SHP77 (cell line): Measurements from ENCODE around the gene SMAD6.
A peak's percentile ranks its signal among the peaks of the same experiment; 100 is the strongest.

ENCODE experiments used
- DNase-seq, 2 experiments: peaks; one replicate each; lab custom pipeline; 2025; lab: John Stamatoyannopoulos, UW

SMAD6 gene

DNA sequence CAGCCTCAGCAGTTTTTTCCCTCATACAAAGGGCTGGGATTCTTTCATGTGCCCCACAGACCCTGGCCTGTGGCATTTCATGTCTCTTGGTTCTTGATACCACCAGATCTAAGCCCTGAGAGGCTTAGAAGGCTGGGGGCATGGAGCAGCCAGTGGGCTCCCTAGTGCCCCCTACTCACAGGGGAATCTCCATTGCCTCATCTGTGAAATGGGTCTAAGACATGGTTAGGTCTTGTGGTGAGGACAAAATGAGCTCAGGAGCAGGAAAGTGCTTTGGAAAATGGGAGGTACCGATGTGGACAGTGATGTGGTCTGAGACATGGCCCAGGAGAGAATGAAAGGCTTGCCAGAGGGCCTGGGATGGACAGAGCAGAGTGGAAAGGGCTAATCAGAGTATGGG lies 94.3 kb downstream of the SMAD6 start:
- no peak for DNase-seq

DNA sequence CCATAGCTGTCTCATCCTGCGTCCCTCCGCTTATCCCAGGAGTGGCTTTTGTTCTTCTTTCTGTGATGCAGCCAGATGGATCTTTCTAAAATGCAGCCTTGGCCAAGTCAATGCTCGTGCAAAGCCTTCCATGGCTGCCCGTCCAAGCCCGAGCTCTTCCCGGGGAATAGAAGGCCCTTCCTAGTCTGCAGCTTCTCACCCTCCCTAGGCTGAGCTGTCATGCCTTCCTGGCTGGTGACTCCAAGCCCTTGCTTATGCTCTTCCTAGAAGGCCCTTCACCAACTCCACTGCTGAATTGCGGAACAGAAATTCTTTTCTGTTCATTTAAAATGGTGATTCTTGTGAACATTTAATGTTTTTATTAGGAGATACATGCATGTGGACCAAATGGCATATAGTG lies 95.9 kb downstream of the SMAD6 start:
- DNase-seq, result no peak

DNA sequence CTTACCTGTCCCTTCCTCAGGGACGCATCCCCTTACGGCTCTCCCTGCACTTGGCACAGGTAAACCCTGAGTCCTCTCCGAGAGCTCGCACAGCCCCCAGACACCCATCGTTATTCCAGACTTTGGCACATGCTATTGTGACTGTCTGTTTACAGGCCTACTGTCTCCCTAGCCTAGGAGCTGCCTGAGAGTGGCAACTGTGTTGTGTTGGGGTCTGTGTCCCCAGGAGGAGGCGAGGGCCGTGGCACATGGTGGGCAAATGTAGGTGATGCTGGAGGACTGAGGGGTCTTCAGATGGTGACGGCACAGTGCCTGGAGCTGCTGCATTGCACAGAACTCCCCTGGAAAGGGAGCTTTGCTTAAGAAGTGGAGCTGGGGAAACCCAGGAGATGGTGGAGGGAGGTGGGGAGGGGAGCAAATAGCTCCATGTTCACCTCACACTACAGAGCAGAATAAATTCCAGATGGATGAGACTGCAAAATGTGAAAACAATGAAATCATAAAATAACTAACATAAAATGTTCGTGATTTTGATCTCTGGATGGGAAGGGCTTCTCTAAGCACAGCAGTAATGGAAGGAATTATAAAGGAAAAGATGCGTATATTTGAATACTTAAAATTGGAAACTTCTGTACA lies 96.5 kb downstream of the SMAD6 start:
- DNase-seq, result no peak

DNA sequence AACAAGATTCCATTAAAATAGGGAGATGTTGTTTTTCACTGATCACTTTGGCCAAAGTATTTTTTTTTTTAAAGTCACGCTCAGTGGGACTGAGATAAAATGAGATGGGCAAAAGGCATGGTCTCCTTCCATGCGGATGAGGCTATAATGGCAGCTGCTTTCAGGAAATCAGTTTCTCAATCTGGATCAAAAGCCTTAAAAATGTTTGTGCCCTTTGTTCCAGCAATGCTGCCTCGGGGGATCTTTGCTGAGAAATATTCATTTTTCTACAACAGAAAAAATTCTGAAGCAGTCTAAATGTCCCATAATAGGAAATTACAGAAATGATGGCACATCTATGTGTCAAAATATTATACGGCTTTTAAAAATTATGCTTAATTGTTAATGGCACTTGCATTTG lies 97.2 kb downstream of the SMAD6 start:
- no peak for DNase-seq

DNA sequence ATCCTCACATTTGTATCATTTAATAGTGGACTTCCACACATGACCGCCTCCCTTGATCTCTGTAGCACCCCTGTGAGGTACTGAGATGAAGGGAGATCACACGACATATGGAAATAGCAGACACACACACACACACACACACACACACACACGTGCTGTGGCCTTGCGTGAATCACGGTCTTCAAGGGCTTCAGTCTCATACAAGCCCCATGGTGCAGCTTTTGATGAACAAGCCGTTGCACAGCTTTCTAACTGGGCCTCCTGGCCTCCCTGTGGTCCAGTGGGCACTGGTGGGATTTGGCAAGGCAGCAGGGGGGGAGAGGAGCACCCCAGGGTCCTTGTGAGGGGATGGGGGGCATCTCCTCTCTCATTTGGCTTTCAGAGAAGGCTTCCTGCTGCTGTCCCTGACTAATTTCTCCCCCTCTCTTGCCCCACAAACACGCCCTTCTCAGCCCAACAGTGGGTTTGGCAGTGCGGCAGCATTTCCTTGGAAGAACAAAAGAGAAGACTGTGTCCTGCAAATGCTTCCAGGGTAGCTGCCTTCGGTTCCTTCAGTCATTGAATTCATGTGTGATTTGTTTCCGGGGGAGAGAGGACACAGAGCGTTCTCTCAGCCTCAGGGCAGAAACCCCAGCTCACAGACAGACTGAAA lies 98.7 kb downstream of the SMAD6 start:
- no peak for DNase-seq

DNA sequence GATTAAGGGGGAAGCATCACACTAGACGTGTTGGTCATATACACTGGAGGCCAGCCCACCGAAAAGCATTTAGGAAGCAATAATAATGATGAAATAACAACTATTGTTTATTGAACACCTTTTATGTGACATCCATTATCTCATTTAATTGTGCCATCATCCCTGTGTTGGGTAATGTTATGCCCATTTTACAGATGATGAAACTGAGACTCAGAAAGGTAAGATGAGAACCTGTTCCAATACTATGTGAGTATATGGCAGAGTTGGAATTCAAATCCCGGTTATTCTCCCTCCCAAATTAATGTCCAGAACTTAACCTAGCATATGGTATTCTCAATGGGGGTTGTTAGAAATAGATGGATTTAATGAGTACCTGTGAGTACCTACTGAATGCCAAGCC lies 99.2 kb downstream of the SMAD6 start:
- DNase-seq, result no peak

DNA sequence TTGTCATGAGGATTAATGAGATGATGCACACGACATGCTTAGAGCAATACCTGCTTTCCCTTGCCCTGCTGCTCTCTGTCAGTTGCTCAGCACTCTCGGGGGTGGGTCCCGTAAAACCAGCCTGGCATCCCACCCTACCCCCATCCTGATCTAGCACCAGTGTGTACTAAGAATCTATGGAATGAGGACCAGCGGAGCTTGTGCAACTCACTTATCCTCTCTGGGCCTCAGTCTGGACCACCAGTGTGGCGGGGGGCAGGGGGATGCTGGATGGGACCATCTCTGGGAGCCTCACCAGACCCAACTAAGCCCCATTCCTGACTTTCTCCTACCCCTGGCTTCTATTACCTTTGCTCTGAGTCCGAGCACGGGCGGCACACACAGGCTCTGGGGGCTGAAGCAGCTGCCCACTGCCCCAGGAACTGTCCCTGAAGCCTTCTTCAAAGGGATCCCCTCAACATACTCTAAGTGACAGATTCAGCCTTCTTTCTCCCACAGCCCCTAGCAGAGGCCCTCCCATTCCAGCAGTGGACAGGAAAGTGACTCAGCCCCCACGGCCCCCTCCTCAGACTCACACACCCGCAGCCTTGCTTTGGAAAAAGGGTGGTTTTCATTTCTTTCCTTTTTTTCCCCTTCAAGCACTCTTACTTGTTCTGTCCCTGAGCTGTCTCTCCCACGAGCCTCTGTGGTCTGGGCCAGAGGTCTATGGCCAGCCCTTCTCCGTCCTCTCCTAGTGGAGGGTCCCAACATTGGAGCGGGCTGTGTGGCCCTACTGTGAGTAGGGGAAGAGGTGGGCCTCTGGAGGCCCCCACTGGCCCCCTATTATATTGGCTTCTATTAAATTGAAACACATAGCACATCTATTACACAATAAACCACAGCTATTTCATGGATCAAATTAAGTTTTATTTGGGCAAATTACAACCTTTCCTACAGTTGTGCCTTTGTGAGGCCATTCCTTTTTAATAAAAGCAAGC lies 100.3 kb downstream of the SMAD6 start:
- no peak for DNase-seq

DNA sequence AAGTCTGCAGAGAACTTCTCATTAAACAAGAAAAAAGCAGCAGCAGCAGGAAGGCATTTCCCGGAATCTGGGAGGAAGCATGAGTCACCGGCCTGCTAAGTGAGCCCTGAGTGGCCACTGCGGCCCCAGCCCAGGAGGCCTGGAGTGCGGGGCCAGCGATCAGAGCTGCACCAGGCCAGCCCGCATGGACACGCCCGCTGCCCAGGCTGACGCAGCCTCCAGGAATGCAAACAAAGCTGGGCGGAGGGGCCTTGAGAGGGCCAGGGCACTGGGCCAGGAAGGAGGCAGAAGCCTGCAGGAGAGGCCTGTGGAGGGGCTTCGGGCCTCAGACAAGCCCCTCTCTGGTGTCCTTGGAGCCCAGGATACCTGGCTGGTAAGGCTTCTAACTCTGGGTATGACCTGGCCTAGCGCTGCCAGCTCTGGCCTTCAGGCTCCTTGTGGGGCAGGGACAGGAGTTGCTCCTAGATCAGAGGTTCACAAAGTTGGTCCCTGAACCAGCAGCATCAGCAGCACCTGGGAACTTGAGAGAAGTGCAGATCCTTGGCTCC lies 101.2 kb downstream of the SMAD6 start:
- DNase-seq, result peak; percentile 31 to 54

DNA sequence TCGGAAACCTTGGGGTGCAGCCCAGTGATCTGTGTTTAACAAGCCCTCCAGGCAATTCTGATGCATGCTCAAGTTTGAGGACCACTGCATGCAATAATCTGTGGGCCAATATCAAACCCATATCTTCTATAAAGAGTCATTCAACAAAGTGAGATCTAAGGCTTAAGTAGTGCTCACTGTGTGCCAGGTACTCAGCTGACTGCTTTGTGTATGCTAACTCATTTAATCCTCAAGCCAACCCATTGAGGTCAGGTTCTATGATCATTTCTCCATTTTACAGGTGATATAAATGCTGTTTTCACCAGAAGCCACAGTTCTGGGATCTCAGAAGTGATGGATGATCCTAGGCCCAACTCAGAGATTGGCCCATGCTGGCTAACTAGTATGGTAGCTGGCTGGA lies 101.7 kb downstream of the SMAD6 start:
- DNase-seq, result no peak

DNA sequence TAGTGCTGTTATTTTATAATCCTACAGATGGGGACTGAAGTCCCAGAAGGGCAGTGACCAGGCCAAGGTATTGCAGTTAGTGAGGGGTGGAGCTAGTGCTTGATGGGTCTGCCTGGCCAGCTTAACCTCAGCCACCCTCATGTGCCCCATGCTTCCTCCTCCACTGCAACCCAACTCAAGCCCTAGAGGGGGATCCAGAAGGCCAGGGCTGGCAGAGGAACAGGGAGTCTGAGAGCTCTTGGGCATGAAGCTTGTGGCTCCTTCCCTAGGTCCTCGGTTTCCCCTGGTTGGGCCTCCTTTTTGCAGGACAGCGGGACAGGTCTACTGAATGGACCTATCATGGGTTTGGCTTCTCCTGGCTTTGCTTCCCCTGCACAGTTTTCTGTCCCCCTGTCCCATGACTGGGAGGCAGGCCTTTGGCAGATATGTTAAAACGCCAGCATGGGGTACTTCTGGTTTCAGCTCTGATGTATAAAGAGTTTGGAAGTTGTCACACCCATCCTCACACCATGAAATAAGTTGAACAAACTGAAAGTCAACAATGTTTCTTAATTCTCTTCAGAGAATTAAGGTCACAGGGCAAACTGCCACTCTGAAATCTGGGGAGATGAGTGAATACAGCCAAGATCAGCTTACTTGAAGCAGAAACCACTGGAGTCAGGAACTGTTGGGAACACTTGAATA lies 103.3 kb downstream of the SMAD6 start:
- no peak for DNase-seq

DNA sequence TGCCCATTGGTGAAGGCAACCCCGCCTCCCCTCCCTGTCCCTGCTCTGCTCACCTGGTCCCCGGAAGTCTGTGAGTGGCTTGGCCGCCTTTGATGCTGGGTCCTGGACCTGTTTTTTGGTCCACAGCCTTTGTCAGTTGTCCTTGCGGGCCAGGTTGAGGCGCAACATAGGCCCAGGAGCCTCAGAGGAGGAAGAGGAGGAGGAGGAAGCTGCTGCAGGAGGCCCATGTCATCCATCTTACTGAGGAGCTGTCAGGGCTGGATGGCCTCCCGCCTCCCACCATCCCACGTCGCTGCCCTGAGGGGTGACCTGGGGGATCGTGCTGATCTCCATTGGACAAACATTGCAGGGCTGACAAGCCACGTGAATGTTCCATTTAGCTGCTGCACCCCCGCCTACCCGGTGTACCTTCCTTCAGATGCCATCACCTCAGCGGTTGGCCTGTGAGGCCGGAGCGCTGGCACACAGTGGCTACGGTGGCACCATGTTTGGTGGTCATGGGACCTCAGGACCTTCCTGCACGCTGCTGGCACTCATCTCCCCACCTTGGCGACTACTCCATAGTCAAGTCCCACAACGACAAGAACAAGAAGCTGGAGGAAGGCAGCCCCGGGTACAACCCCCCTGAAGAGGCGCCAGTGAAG lies 106.3 kb downstream of the SMAD6 start:
- no peak for DNase-seq

DNA sequence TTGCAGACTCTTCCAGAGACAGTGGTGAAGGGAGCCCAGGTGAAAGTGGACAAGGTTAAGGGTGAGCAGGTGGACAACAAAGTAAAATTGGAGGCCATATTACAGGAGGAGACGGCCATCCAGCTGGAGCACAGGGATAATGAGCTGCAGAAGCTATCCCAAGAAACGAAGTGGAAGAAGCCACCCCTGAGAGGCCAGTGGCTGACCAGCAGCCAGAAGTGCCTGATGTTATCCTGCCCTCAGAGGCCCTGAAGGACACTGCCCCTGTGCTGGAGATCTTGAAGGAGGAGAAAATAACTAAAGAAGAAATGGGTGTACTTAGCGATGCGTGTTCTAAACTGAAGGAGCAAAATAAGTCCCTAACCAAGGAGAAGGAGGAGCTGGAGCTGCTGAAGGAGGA lies 107.6 kb downstream of the SMAD6 start:
- DNase-seq, result no peak

DNA sequence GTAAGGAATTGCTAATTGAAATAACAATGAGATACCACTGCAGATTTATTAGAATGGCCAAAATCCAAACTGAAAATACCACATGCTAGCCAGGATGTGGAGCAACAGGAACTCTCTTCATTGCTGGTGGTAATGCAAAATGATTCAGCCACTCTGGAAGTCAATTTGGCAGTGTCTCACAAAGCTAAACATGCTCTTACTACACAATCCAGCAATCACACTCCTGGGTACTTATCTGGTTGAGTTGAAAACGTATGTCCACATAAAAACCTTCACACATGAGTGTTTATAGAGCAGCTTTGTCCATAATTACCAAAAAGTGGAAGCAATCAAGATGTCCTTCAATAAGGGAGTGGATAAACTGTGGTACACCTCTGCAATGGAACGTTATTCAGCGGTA lies 113.3 kb downstream of the SMAD6 start:
- no peak for DNase-seq

DNA sequence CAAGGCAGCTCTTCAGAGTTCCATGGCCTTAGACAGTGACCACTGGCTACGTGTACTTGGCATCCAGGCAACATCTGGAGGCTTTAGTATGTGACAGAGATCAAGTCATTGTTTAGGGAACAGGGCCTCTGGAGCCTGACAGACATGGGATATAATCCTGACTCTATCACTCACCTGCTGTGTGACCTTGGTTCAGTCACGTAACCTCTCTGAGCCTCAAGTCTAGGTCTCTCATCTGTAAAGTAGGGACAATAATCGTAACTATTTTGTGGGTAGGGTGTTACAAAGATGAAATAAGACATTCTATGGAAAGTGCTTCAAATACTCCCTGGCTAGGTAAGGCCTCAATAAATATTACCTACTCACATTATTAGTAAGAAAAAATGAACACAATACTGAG lies 114.2 kb downstream of the SMAD6 start:
- DNase-seq, result no peak

DNA sequence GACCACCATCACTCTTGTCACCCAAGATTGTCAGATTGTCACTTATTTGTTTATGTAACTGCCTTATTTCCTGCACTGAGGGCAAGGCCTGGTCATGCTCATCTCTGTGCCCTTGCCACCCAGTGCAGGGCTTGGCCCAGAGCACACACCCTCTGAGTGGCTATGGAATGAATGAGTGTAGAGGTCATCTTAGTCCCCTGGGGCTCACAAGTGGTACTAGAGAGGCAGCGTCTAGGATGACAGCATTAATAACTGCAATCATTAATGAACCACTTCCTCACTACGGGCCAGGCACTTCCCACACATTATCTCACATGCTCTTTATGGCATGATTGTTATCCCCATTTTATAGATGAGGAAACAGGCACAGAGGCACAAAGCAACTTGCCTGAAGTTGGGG lies 117.0 kb downstream of the SMAD6 start:
- DNase-seq, result no peak

DNA sequence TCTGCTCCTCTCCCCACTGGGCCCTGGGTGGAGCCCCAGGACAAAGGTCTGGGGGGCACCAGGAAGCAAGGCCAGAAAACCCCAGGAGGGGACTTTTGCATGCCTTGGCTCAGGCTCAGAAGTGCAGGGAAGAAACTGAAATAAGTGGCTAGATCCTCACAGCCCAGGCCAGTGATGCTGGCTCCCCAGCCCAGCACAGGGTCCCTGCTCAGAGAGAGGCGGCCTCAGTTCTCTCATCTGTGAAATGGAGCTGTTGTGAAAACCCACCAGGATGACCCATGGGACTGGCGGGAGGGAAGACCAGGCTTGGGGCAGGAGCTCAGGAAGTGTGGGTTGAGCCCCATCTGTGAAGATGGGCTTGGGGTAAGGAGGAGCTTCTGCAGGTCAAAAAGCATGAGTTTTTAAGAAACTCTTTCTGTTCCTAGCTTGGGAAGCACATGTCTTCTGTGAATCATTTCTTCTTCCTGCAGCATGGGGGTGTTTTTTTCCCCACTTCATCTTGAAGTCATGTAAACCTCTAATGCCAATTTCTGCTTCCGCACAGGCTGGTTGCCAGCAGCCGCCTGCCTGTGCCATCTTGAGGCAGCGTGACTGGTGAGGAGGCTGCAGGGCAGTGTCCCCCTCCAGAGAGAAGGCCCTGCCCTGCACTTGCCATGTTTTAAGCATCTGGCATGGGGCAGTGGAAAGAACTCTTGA lies 118.6 kb downstream of the SMAD6 start:
- no peak for DNase-seq

DNA sequence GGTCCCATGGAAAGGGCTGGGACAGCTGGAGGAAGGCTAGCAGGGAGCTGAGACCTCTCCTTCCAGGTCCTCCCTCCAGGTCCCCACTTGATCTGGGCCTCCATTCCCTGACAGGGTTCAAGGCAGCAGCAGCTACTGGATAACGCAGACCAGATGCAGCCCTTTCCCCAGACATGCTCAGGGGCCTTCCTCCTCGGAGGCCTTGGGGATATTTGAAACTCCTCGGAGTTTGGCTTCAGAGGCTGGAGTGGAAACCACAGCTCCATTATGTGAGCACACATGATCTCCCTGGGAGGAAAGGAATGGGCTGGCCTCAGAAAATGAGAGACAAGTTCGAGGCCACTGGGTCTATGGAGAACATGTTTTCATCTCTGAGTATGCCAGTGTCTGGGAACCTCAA lies 119.3 kb downstream of the SMAD6 start:
- no peak for DNase-seq

DNA sequence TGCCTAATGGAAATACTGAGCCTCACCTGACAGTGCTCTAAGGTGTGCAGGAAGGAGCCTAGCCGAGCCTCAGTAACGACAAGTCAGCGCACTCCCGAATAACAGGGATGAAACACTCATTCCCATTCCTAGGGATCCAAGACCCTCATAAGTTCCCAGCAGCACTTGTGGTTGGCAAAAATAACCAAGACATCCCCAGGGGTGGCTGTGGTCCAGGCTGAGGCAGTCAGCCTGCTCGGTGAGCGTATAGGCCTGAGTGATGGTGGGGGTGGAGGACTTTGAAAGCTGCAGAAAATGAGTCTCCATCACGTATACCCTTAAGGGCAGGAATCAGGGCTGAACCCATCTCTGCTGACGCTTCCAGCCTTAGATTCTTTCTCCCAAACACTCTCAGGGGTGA lies 120.1 kb downstream of the SMAD6 start:
- DNase-seq, result no peak

DNA sequence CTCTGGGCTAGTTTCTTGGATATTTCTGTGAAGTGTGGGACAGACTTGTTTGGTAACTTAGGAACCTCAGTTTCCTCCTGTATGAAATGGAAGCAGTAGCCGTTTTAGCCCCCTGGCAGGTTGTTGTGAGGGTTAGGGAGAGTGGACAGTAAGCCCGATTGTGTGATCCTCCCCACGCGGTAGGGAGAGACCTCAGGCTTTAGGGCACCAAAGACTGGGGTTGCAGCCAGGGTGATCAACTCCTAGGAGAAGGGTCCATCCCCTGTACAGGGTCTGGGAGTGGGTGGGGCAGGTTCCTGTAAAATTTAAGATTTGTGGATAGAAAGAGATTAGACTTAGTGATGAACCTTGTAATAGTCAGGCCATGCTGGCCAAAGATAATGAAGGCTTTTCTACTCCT lies 120.5 kb downstream of the SMAD6 start:
- DNase-seq, result no peak

DNA sequence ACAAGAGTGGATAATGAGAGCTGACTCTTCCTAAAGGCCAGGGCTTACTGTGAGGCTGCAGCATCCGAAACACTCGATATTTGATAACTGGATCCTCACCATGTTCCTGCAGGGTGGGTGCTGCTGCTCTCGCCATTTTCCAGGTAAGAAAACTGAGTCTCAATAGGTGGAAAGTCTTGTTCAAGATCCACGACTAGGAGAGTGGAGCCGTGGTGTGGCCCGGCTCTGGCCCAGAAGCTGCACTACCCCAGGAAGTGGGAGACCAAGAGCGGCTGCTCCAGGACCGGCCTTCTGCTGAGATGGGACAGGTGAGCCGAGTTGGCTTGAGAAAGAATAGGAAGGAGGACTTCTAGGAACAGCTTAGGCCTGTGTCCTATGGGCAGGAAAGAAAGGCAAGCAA lies 121.6 kb downstream of the SMAD6 start:
- DNase-seq, result no peak

DNA sequence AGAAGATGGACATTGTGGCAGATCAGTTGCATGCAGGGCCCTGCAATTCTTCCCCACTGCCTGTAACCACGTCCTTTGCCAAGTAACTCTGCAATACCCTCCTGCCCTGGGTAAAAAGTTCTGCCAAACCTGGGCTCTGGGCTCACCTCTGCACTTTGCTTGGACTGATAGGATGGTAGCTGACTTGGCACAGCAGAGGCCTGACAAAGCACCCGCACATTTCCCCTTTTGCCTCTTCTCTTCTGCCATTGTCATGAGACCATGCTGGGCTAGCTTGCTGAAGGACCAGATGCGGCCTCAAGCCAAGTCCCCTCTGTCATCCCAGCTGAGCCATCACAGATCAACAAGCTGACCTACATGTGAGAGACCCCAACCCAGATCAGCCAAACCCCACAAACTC lies 122.4 kb downstream of the SMAD6 start:
- DNase-seq, result no peak
